Epidermal melanocyte (primary cell): ENCODE data around the gene AK5.

Experiments
- DNase-seq: peaks from one replicate; pipeline ENCODE4 v3.0.0; 2011; ENCODE audit warnings: low spot score; ENCODE audit not compliant: insufficient read length

The AK5 gene

DNA sequence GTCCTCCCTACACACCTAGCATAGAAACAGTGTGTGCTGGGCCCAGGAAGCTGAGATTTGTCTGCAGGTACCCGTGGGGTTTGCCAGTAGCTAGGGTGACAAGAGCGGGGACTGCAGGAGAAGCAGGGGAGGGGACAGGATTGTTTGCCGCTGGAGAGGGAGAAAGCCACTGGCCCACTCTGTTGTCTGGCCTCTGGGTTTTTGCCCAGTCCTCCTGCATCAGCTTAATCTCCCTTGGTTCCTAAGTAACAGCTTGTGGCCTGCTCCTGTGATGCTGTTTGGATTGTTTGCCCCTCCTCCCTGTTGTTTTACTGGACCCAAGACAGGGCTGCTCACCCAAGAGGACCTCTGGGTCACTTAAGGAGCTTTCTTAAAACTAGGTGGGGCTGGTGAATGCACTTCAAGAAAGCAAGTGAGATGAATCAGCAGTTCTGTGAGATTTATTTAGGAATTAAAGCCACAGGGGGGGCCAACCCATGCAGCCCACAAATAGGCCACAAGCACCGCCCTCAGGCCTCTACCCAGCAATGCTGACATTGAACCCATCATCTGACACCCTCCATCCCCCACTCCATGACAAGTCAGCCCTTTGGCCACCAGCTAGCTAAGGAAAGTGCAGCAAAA is 257.8 kb downstream of the AK5 start:
- peak; percentile 38 for DNase-seq

GRCh38 chr1:77540501-77541161 is 258.8 kb downstream of the AK5 start:
- no peak for DNase-seq

GRCh38 chr1:77541162-77541545 is 259.3 kb downstream of the AK5 start:
- no peak for DNase-seq

GRCh38 chr1:77542813-77543420 is 261.1 kb downstream of the AK5 start:
- no peak for DNase-seq

DNA sequence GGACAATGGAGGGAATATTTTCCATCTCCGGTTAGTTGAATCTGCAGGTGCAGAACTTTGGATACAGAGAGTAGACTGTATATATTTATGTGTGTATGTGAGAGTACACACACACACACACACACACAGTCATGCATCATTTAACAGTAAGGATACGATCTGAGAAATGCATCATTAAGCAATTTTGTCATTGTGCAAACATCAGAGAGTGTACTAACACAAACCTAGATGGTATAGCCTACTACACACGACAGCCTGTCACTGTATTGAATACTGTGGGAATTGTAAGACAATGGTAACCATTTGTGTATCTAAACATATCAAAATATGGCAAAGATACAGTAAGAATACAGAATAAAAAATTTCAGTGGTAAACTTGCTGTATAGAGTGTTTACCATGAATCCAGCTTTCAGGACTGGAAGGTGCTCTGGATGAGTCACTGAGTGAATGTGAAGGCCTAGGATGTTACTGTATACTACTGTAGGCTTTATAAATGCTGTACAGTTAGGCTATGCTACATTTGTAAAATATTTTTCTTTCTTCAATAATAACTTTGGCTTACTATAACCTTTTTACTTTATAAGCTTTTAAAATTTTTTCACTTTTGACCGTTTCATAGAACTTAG is 262.1 kb downstream of the AK5 start:
- no peak for DNase-seq

- DNase-seq = no peak
Measured at GRCh38 chr1:77544845-77545244, 263.0 kb downstream of the AK5 start.

DNA sequence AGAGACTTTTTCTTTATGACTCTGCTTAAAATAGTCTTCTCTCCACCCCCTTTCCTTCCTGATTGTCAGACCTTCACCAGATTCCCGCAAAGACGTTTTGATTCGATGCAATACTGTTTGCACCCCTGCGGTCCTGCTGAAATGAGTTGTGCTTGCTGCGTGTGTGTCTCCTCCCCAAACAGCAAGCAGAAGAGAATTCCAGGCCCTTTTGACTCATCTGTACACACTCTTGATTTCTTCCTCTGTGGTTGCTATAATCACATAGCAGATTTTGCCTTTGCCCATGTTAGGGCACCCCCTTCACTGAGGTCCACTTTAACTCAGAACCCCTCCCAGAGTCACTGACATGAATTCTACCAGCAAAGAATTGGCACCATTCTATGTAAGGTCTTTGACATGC is 264.2 kb downstream of the AK5 start:
- DNase-seq = no peak

DNA sequence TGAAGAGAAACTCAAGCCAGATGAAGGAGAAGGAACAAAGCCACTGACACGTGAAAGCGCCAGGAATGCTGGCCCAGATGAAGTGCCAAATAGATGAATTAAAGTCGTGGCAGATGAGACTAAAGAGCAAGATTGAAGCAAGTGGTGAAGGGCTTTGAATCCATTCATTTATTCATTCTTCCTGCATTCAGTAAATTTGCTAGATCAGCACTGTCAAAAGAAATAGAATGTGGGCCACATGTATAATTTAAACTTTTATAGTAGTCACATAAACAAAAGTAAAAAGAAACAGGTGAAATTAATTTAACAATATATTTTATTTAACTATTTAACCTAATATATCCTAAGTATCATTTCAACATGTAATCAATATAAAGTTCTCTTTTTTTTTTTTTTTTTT is 265.1 kb downstream of the AK5 start:
- DNase-seq = no peak

- no peak for DNase-seq
Measured at GRCh38 chr1:77548285-77548684, 266.5 kb downstream of the AK5 start.

GRCh38 chr1:77550135-77550534 is 268.3 kb downstream of the AK5 start:
- no peak for DNase-seq

DNA sequence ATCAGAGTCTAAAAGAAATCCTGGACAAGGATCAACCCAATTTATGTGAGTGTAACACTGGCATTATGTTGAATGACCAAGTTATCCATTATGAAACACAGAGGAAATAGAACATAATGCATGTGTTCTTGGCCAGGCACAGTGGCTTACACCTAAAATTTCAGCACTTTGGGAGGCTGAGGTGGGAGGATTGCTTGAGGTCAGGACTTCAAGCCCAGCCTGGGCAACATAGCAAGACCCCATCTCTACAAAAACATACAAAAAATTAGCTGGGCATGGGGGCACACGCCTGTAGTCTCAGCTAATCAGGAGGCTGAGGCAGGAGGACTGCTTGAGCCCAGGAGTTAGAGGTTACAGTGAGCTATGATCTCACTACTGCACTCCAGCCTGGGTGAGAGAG is 270.8 kb downstream of the AK5 start:
- no peak for DNase-seq

DNA sequence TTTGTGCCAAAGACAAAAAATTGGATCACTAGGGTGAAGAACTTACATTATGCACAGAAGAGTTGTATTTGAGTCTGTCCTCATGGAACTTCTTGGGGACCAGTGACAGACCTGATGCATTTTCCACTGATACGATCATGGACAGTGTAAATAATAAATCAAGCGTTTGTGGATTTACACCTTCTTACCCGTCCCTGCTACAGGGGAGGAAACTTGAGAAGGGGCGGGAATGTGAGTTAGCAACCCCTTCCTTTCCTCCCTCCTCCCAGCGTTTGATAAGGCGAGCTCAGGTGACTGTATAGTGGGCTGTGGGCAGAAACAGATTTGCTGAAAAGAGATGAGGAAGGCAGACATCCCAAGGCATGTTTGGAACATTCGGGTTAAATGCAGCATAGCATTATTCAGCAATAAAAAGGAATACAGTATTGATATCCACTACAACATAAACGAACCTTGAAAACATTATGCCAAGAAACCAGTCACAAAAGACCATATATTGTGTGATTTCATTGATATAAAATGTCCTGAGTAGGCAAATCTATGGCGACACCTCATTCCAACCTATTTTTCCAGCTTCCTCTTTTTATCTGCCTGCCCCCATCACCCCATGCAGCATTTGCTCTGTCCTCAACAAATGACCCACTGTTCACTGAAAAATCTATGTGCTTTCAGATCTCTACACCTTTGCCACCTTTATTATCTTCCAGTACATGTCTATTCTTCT is 271.9 kb downstream of the AK5 start:
- no peak for DNase-seq

DNA sequence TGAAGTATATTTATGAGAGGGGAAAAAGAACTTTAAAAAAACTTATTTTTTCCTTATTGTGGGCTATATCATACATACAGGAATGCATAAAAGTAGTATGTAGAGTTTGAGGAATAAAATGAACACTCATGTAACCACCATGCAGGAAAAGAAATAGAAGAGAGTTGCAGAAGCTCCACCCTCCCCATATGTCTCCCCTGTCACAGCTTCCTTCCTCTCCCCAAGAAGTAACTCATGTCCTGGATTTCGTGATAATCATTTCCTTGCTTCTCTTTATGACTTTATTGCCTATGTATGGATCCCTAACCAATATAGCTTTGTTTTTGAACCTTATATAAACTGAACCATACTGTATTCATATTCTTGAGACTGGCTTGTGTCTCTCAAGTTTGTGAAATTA is 274.2 kb downstream of the AK5 start:
- no peak for DNase-seq

GRCh38 chr1:77557053-77557452 is 275.2 kb downstream of the AK5 start:
- DNase-seq = no peak

- DNase-seq = no peak
Measured at GRCh38 chr1:77558591-77559164, 276.9 kb downstream of the AK5 start.

DNA sequence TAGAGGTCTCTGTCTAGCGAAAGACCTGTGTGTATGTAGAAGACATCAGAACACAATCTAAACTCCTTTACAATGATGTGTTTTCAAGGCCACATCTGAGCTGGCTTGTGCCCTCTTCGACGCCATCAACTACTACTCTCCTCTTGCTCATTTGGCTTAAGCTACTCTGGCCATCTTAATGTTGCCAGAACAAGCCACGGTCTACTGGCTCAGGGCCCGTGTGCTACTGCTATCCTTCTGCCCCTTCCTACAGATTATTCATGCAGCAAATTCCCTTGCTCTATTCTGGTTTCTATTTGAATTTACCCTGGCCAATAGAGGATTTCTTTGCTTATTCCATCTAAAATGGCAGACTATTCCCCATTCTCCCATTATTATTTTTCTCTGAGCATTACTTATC is 278.9 kb downstream of the AK5 start:
- no peak for DNase-seq

DNA sequence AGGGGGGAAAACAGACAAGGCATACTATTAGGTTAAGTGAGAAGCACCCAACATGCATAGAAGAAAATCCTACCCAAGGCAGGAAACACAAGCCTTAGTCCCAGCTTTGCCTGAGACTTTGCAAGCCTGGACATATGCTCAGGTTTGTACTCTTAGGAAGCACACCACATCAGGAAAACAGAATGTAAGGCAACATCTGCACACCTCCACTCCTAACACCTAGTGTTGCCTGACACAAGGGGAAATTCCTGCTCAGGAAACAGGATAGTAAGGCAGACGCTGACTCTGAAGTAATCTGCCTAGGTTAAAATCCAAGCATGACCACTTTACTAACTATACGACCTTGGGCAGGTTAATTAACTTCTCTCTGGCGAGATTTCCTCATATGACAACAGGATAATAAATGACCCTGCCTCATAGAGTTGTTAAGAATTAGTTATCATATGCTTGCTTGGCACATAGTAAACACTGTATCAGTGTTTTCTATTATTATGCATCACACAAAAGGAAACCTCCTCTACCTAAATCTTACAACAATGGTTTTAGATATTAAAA is 280.9 kb downstream of the AK5 start:
- DNase-seq = no peak

DNA sequence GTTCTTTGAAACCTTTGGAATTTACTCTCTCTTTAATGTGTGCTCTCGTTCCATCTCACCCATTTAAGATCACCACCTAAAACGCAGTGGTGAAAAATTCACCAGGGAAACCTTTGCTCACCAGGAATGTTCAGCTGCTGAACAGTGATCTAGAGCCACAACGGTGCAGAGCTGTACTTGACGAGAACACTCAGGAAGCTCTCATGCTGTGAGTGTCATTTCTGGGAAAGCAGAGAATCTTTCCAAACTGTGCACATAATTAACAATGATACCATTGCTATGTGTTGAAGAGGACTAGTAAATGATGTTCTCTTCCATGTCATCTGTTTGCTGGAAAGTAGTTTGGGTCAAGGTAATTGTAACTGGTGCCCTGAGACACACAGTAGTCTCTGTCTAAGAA is 283.5 kb downstream of the AK5 start:
- DNase-seq = no peak

GRCh38 chr1:77571642-77572041 is 289.8 kb downstream of the AK5 start:
- no peak for DNase-seq

GRCh38 chr1:77579547-77579946 is 297.7 kb downstream of the AK5 start:
- no peak for DNase-seq

DNA sequence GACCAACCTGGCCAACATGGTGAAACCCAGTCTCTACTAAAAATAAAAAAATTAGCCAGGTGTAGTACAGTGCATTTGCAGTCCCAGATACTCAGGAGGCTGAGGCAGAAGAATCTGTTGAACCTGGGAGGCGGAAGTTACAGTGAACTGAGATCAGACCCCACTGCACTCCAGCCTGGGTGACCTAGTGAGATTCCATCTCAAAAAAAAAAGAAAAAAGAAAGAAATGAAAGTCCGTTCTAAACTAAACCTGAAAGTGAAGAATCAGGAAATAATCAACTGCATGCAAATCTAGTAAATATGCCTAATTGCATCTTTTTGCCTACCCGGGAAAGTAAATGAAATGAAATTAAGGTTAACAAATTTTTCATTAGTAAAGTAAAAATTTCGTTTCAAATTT is 301.1 kb downstream of the AK5 start:
- no peak for DNase-seq
